GM18502 (cell line): ENCODE data around the gene CNPY2.
"Not testable (repeated sequence)": the region's sequence is repeated elsewhere in the genome, so short reads cannot be mapped to it uniquely, and the experiment has no call there.

Experiments
- ATAC-seq: cut with Tn5 transposase; IDR thresholded peaks from one replicate; pipeline ENCODE4 v1.9.1; 2021; ENCODE audit warnings: mild to moderate bottlenecking; ENCODE audit not compliant: unreplicated experiment, poor library complexity

Gene CNPY2

GRCh38 chr12:56334490-56334793, 18.7 kb upstream of the CNPY2 start:
- no peak for ATAC-seq

GRCh38 chr12:56333679-56334489, 18.1 kb upstream of the CNPY2 start, which contains the start of gene PAN2:
Gene PAN2 (minus strand): TSS chr12:56334000. CDS start chr12:56333094, 906 bp downstream.
- ATAC-seq = peak; percentile 89

- ATAC-seq = no peak
These were observed 17.4 kb upstream of the CNPY2 start for GRCh38 chr12:56333197-56333678.

GRCh38 chr12:56332512-56333196, 16.9 kb upstream of the CNPY2 start:
- ATAC-seq = no peak

- no peak for ATAC-seq
These were observed 15.2 kb upstream of the CNPY2 start for GRCh38 chr12:56330936-56331490.

GRCh38 chr12:56326533-56326932, 10.7 kb upstream of the CNPY2 start:
- no peak for ATAC-seq

GRCh38 chr12:56326126-56326525, 10.3 kb upstream of the CNPY2 start:
- no peak for ATAC-seq

GRCh38 chr12:56324206-56324605, 8.4 kb upstream of the CNPY2 start:
- ATAC-seq = no peak

- not testable (repeated sequence) for ATAC-seq
These were observed 5.8 kb upstream of the CNPY2 start for GRCh38 chr12:56321610-56322009.

GRCh38 chr12:56321027-56321426, 5.2 kb upstream of the CNPY2 start:
- no peak for ATAC-seq

GRCh38 chr12:56317675-56318074, 1.9 kb upstream of the CNPY2 start:
- no peak for ATAC-seq

- no peak for ATAC-seq
These were observed 553 bp downstream of the CNPY2 start for GRCh38 chr12:56315249-56315621.

GRCh38 chr12:56311003-56311402, 4.8 kb downstream of the CNPY2 start:
- ATAC-seq = no peak

GRCh38 chr12:56308714-56309113, 7.1 kb downstream of the CNPY2 start:
- no peak for ATAC-seq

- no peak for ATAC-seq
These were observed 8.4 kb downstream of the CNPY2 start for GRCh38 chr12:56307221-56307965.

- no peak for ATAC-seq
These were observed 10.8 kb downstream of the CNPY2 start for GRCh38 chr12:56304872-56305590.

GRCh38 chr12:56304276-56304675, 11.5 kb downstream of the CNPY2 start:
- no peak for ATAC-seq

GRCh38 chr12:56300644-56301464, 14.9 kb downstream of the CNPY2 start:
- ATAC-seq = no peak
